Stimulated activated CD8-positive, alpha-beta memory T cell treated with anti-CD3 and anti-CD28 coated beads, Interleukin-4, amount 100 ng/mL, for 24 hours (primary cell): Measurements from ENCODE around the gene DCTD.

Source experiments
- DNase-seq: peaks from one replicate; pipeline ENCODE4 v3.0.0-alpha.2; 2020; ENCODE audit warnings: low read depth

Gene DCTD

DNA sequence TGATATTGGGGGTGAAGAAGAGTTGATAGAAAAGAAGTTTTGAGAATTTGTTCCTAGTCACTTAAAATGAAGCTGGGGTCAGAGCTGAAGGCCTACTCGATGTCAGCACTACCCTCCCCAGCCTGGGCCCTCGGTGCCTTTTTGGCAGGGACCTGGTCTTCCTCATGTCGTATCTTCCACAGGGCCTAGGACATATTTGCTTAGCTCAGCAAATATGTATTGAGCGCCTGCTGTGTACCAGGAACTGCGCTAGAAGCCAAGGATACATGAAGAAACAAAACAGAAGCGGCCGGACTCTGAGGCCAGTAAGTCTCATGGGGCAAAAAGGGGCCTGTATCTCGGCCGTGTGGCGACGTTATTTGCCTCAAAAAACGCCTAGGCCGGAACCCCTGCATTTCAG lies 44.3 kb downstream of the DCTD start:
- no peak for DNase-seq

DNA sequence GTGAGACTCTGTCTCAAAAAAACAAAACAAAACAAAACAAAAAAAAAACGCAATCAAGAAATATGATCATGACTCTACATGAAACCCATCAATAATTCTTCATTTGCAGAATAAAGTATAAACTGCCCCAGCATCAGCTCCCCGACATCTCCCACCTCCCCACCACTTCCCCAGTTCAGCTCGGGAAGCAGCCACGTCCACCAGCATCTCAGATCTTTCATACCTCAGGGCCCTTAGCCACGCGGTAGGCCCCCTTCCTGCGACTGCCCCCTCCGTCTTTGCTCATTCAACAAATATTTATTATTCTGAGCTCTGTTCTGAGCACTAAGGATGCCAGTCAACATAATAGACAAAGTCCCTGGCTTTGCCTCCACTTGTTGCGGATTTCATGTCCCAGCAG lies 45.6 kb downstream of the DCTD start:
- no peak for DNase-seq

DNA sequence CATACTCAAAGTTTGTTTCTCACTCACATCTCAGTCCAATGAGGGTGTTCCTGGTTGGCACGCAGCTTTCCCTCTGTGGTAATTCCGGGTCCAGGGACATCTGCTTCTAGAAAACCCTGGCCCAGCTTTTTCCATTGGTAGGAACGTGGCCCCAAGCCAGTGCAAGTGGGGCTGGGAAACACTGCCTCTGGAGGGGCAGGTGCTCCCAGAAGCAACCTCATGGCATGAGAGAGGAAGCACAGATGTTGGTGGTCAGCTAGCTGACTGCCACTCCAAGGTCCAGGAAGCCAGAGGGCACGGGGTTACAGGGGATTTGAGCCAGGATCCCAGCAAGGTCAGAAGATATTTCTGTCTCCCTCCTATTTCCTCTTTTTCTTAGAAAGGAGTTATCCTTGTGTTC lies 47.5 kb downstream of the DCTD start:
- no peak for DNase-seq

DNA sequence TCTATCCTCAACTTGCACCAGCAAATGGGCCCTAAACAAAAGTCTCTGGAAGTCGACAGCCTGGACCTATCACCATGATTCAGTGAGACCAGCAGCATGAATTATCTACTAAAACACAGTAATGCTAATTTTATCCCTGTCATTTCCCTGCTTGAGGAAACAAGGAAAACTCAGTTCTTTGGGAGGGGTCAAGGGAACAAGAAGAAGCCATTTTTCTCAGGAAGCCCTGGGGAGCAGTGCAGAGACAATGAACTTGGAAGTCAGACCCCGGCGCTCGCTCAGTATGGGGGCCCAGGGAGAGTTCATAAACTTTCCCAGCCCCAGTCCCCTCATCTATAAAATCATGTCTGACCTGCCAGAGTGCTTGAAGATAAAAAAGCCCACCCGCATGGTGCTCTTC lies 50.4 kb downstream of the DCTD start:
- DNase-seq, result no peak

DNA sequence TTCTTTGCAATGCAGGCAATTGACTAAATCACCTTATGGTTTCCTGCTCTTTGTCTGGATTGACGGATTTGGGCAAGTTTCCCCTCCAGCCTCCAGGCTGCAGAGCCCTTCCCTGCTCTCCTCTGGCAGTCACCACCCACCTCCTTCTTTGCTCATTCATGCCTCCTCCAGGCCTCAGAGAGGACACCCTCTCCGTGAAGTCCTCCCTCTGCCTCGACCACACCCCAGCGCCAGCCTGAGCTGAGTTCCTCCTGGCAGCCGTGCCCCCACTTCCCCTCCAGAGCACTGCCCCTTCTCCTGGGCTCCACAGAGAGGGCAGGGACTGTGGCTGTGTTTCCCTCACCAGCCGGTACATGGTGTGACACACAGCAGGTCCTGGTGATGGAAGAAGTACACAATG lies 53.7 kb downstream of the DCTD start:
- no peak for DNase-seq

DNA sequence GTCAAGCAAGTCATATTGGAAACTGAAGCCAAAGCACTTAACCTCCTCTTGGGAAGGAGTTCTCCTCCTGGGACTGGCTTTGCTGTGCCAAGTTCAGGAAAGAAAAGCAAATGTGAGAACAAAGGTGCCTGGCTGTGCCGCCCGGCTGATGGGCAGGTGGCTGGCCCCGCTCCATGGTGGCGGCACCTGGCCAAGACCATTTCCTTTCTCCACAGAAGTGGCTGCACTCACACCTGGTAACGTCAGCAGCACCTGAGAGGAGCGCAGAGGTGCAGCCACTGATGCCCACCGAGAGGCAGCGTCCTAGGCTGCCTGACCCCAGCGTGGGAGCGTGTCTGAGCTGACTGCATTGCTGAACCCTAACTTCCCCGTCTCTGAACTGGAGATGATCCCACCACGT lies 54.3 kb downstream of the DCTD start:
- DNase-seq, result no peak

DNA sequence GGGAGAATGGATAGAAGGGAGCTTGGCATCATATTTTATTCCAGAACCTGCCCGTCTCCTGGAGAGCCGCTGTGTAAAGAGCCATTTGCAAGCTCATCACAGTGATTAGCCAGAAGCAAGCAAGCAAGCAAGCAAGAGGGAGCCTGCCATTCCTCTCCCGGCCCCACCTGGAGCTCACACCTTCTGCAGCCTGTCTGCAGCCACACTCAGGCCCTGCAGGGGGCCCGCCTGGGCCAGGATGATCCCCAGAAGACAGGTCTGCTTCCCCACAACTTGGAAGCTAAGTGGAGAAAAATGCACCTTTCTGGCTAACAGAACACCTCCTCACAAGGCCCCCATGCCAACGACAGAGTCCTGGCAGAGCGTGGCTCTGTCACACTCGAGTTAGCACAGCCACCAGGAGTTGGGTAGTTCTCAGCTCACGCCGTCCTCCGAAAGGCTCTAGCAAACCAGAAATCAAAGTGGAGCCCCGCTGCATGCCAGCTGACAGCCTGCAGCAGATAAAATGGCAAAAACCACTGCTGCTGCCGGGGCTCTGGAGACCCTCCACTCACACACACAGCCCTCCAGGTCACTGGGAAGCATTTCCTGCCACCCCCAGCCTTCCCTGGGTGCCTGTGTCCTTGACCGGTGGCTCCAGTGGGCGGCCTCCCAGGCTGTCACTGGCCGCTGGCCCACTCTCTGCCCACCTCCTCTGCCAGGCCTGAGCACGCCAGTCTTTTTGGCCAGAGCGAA lies 54.9 kb downstream of the DCTD start:
- no peak for DNase-seq

DNA sequence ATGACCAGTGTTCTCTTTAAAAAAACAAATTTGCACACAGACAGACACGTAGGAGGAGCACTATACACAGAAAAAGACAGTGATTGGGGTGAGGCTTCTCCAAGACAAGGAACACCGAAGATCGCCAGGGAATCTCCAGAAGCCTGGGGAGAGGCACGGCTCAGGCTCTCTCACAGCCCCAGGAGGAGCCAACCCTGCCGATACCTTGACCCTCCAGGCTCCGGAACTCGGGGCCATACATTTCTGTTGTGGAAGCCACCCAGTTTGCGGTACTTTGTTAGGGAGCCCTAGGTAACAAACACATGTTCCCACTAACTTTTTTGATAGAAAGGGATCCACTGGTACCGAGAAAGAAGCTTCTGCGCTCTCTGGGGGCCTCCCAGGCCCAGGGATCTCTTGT lies 55.8 kb downstream of the DCTD start:
- DNase-seq, result no peak

DNA sequence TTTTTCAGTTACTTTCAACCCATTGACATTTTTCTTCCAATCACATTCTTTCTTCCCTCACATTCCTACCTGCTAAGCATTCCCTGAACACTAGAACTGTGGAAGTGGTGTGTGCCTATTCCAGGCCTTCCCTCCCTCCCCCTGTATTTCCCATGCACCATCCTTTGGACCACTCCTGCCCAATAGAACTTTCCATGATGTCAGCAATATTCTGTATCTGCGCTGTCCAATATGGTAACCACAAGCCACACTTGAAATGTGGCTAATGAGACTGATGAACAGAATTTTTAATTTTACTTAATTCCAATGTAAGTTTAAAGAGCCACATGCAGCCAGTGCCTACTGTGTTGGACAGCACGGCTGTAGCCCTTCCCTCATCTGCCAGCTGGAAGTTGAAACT lies 57.5 kb downstream of the DCTD start:
- DNase-seq, result no peak

DNA sequence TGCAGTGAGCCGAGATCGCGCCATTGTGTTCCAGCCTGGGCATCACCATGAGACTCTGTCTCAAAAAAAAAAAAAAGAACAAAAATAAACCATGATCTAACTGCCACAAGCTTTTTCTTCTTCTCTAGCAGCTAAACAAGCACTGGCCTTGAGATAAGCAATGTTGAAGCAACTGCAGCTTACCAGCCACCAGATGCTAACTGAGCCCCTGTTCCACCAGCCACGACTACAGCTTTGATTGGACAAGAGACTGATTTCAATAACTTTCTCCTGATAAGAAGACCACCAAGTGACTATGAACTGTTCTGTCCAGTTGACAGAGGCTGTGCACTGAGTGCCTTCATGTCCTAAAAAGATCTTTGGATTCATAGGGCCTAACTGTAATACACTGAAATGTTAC lies 58.5 kb downstream of the DCTD start:
- no peak for DNase-seq

DNA sequence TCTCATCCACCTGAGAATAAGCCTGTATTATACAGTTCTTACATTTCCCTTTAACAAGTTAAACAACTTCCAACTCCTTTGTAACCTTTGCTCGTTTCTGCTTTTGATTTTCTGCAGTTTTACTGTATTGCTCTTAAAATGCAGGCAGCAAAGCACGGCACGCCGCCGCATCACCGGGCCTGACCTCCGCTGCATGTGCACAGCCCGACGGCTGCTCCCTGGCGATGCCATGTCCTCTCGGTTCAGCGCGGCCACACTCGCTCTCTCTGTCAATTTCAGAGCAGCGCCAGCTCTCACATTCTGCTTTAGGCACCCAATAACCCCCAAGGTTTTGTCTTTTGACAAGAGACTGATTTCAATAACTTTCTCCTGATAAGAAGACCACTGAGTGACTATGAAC lies 60.3 kb downstream of the DCTD start:
- no peak for DNase-seq

DNA sequence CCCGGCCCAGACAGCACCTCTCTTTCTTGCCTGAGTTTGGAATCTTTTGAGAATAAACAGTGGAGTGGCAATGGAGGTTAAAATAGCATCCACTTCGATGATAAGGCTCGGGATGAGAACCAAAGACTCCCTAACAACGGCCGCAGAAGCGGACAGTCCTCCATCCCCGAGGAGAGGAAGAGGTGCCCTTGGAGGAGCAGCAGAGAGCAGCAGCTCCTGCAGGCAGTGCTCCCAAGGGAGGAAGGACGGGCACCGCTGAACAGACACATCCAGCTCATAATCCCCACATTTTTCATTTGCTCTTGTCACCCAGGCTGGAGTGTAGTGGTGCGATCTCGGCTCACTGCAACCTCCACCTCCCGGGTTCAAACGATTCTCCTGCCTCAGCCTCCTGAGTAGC lies 61.3 kb downstream of the DCTD start:
- no peak for DNase-seq

DNA sequence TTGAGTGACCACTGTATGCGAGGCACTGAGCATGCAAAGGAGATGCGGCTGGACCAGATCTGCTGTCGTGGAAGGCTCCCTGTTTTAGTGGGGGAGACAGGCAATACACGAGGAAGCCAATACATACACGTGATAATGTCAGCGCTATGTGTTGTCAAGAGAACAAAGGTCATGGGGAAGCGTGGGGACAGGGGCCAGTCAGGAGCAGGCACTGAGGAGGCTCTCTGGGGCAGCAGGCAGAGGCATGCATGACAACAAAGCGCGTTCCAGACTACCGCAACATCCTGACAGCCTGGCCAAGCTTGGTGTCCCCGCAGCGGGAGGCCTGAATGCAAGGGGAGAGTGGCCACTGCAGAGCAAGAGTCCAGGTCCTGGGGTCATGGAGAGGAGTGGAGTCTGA lies 61.9 kb downstream of the DCTD start:
- no peak for DNase-seq

DNA sequence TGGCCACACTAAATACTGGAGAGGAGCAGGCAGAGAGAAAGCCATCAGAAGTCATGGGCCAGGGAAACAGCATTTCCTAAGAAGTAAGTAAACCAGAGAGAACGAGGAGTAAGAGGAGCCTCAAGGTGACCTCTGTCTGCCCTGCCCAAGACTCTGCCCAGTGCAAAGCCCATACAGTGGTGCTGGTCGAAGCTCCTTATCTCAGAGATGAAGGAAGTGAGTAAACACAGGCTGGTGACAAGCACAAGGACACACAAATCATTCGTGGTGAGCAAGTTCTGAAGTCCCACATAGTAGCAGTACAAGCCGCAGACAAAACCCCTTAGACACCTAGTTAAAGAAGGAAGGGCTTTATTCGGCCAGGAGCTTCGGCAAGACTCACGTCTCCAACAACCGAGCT lies 62.7 kb downstream of the DCTD start:
- no peak for DNase-seq

DNA sequence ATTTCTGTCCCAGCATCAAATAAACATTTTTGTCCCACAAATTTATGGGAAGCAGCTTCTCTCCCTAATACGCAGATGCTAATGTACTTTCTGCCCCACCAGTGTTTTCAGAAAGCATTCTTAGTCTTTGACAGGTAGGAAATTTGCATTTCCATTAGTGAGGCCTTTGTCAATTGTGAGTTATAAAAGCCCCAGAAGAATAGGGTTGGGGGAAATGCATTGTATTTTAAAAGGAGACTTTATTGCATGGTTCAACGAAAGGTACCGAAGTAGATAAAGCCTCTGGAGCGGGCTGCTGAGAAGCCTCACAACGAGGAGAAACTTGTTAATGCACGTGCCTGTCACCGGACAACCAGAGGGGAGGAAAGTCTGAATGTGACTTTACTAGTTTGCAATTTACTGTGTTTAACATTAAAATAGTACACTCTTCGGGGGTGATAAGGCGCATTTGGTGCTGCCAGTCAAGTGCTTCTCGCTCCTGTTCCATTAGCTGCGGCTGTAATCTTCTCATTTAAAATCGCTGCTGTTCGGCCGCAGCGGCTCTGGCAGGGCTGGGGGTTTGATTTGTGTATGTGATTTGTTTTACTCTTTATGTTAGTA lies 63.4 kb downstream of the DCTD start:
- DNase-seq, result no peak

DNA sequence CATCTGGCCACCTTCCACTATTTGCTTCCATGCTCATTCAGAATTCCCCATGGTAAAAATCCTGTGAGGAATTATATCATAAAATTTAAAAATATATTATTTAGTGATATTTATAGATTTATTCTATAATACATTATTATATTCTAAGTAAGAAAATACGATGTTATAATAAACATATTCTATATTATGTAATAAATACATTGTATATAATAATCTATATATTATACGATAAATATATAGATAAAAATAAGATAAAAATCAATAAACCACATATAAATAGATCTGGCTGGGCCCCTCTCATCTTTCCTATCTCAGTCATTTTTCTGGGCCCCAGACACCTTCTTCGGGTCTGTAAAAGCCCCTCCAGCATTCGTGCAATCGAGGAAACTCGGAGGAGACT lies 68.5 kb downstream of the DCTD start:
- DNase-seq, result no peak

DNA sequence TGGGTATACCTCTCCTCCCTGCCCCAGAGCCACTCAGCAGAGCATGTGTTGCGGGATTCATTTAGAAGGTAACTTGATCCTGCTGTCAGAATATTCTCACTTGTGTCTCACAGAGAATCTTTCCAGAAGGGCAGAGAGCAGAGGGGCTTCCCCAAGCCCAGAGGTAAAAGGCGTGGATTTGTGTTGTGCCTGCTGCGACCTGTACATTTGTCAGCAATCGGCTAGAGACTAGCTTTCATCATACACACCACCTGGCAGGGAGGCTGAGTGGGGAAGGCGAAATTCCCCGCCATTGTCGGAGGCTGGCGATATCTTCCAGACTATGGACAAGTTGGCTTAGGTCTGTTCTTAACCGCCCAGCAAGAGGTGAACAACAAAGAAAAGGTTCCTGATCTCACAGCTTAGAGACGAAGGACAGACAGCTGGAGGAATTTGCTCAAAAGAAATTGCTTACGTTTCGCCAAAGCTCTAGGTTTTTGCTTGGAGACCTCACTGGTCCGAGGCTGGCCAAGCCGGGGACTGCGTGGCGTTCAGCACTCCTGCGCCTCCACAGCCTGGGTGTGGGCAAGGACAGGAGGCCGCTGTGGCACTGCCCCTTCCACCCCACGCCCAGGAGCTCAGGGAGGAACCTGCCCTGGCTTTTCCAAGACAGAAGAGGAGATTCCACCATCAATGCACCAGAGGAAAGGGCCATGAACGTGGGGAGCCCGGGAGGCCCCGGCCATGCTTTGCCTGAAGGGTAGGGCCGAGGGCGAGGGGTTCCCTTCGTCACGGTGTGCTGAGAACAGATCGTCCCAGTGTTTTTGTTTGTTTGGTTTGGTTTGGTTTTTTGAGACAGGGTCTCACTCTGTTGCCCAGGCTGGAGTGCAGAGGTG lies 69.4 kb downstream of the DCTD start:
- DNase-seq, result no peak

DNA sequence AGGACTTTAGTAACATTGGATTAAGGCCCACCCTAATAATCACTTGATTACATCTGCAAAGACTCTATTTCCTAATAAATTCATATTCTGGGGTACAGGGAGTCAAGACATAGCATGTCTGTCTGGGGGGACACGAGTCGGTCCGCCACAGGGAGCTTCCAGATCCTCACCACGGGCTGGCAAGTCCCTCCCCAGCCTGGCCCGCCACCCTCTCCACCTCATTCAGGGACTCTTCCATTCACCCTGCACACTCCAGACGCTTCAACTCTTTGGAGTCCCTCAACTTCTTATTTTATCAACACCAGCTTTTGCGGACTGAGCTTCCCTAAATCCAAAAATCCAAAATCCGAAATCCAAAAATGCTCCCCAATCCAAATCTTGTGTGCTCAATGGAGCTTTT lies 71.2 kb downstream of the DCTD start:
- no peak for DNase-seq

DNA sequence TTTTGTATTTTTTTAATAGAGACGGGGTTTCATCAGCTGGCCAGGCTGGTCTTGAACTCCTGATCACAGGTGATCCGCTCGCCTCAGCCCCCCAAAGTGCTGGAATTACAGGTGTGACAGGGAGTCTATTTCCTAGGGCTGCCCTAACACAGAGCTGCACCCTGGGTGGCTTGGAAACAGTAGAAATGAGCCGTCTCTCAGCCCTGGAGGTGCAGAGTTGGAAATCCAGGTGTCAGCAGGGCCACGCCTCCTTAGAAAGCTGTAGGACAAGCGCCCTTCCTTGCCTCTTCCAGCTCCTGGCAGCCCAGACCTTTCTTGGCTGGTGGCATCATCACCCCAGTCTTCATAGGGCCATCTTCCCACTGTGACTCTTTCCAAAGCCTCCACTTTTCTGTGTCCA lies 71.6 kb downstream of the DCTD start:
- DNase-seq, result no peak

DNA sequence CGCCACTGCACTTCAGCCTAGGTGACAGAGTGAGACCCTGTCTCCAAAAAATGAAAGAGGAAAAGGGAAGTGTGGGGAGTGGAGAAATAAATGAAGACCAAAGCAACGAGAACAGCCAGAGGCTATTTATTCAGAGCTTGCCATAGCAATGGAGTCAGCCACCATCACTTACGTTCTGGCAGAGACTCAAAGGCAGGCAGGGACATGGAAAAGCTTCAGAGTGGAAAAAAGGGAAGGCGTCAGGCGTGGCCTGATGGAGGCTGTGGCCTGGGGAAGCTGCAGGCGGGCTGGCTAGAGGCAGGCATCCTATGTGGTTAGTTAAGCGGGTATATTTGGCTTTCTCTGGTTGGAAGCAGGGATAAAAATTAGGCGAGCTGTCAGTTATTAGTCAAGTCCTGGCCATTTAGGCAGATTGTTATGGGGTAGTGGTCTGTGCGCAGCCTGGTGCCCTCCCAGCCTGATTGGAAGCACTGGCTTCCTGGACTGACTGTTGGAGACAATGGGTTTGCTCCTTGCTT lies 73.3 kb downstream of the DCTD start:
- DNase-seq, result no peak

DNA sequence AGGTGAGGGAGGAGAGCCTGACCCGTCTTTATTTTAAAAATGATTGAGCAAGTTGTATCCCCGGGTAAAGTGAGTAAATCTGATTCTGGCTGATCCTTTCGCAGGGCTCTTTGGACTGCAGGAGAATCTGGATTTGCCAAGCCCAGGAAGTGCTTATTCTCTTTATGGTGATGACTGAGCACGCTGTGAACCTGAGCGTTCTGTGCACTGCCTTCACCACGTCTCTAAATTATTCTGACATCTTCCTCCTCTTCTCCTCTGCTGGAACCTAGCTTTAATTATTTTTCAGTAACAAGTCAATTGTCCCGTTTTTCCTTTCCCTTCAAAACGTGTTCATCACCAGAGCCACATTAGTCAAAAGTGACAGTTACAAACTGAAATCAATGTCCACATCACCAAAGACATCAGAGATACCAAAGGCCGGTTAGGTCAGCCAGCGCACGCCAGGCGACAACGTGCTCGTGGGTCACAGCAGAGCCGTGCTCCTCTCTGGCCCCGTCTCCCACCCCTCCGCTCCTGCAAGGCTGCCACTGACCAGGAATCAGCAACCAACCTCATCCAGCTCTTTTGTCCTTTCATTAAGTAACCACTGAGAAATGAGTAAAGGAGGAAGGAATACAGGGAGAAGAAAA lies 74.3 kb downstream of the DCTD start:
- DNase-seq, result no peak

DNA sequence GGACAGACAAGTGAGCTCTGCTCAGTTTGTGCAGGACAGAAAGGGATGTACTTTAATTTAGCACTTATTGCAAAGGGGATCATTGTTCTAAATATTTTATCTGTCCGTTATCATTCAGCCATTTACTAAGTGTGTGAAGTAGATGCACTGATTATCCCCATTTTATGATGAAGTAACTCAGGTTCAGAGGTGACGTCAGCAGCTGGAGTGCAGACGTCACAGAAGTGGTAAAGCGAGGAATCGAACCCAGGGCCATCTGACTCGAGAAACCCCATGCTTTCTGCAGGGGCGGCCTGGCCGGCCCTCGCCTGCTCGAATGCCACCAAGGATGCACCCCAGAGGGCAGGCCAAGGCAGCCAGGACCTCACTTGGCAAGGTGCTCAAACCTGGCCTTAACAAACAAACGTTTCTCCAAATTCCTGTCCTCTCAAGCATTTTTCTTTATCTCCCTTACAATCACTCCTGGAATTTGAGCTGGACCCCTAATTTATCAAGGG lies 75.0 kb downstream of the DCTD start:
- no peak for DNase-seq
